Right lobe of liver (tissue), 6 donors: ENCODE data around the gene ATIC. TPM values are rescaled to one million over a fixed set of nuclear protein-coding genes. Genes with fewer than 3 reads are reported as not detected.

Source experiments
- ATAC-seq, 4 donors: fragments of 200-7000 bp; cut with Tn5 transposase; one replicate each; pipeline ENCODE4 v1.9.1; 2020; ENCODE audit warnings: mild to moderate bottlenecking in 4 of 4, moderate library complexity in 4 of 4
- DNase-seq, 3 donors: peaks; one replicate each; pipeline ENCODE4 v3.0.0-alpha.2; 2020
- H3K27ac ChIP-seq, 3 donors: fragments of 200-600 bp; one replicate each; pipeline ENCODE4 v1.8.0; 2022
- H3K27me3 ChIP-seq, 2 donors: fragments of 200-600 bp; one replicate each; pipeline ENCODE4 v1.8.0; 2022
- H3K36me3 ChIP-seq, 4 donors: fragments of 200-600 bp; sonication (generic) in 1 of 4; one replicate each; pipeline versions ENCODE4 v1.5.1 to v1.8.0; 2017 to 2022; ENCODE audit warnings: control low read depth in 1 of 4
- H3K4me1 ChIP-seq, 4 donors: fragments of 200-600 bp; sonication (generic) in 1 of 4; one replicate each; pipeline versions ENCODE4 v1.5.1 to v1.8.0; 2017 to 2022; ENCODE audit warnings: control low read depth in 1 of 4
- H3K4me3 ChIP-seq, 3 donors: fragments of 200-600 bp; one replicate each; pipeline ENCODE4 v1.8.0; 2022
- H3K9me3 ChIP-seq, 4 donors: fragments of 200-600 bp; sonication (generic) in 1 of 4; one replicate each; pipeline versions ENCODE4 v1.5.1 to v1.8.0; 2017 to 2022; ENCODE audit warnings: control low read depth in 1 of 4
- CTCF ChIP-seq, 4 donors: fragments of 200-600 bp in 3 of 4; fragments of 450-650 bp in 1 of 4; IDR thresholded peaks; one replicate each; pipeline versions ENCODE4 v1.5.1 to v1.8.0; 2016 to 2022; ENCODE audit warnings: antibody characterized with exemption in 4 of 4, mild to moderate bottlenecking in 2 of 4
- POLR2A ChIP-seq: fragments of 450-650 bp; IDR thresholded peaks from one replicate; pipeline ENCODE4 v1.6.1; 2017; ENCODE audit warnings: antibody characterized with exemption, mild to moderate bottlenecking
- WGBS: methylation state at CpG from one replicate; pipeline ENCODE4 v1.1.6; 2018; ENCODE audit warnings: low coverage, low lambda C conversion rate; ENCODE audit not compliant: insufficient coverage; ENCODE audit errors: missing lambda C conversion rate; 5-methylcytosine and 5-hydroxymethylcytosine counted together
- intact Hi-C, 2 donors: fragments of 100-400 bp; cut with DNase I; formaldehyde crosslinking; loops; one replicate each; pipeline versions ENCODE4 v1.11.2 to v1.14.1; 2022
- total RNA-seq, 6 experiments: library from RNA; depleted of rRNA in 2 of 6; stranded (reverse); fragments of >200 nt in 2 of 6; fragmentation: NEBNext Ultra II Directional in 3 of 6; extraction: Animal tissue kit (Norgen Biotek cat#: 25700) in 3 of 6; gene quantifications; one replicate each; pipeline versions ENCODE4 v1.1.0 to v1.2.4, GENCODE V29; 2016 to 2023
- donor health status: DM: no; HTN: yes; CAD: no.
- donor health status: DM: no; HTN: no; CAD: no.
- donor health status: DM: no; HTN: no; CAD: no.
- donor health status: DM: no; HTN: yes; CAD: no.
- donor health status: DM: no; HTN: yes; CAD: no.

ATIC gene
- total RNA-seq, 6 experiments from 2014 or later: 38.8 to 57.3 (median 43.0) TPM

GRCh38 chr2:215324811-215325210, 13.0 kb downstream of the ATIC start:
- ATAC-seq (no peak), DNase-seq (no peak)
- WGBS: 81% methylated on average over 6 of the region's 6 CpGs
- TF ChIP-seq POLR2A (no peak), CTCF (IDR thresholded peaks at IDR 0.05) (no peak)
- no peak overlapping the region for H3K4me3 ChIP-seq
- H3K27me3 ChIP-seq: no peaks in the 10 kb centered on the region
- no peak overlapping the region for H3K27ac ChIP-seq
- intact Hi-C loops: no loop called here
- H3K9me3 ChIP-seq: no peaks in the 10 kb centered on the region
- H3K4me1 ChIP-seq: no peaks in the 10 kb centered on the region
- peaks cover 0 to 44% (median 5%) of the 10 kb centered on the region in 4 donors for H3K36me3 ChIP-seq

GRCh38 chr2:215328066-215328465, 16.2 kb downstream of the ATIC start:
- ATAC-seq: no peak
- no peak for DNase-seq
- H3K4me3 ChIP-seq: no peak overlapping the region
- TF ChIP-seq CTCF (IDR thresholded peaks at IDR 0.05) (no peak), POLR2A (no peak)
- intact Hi-C loops: no loop called here
- no peaks in the 10 kb centered on the region for H3K4me1 ChIP-seq
- WGBS: 97% methylated on average over 4 of the region's 5 CpGs
- no peak overlapping the region for H3K27ac ChIP-seq
- H3K9me3 ChIP-seq: no peaks in the 10 kb centered on the region
- peaks cover 0 to 45% (median 12%) of the 10 kb centered on the region in 4 donors for H3K36me3 ChIP-seq
- no peaks in the 10 kb centered on the region for H3K27me3 ChIP-seq

GRCh38 chr2:215332872-215333595, 21.2 kb downstream of the ATIC start:
- WGBS: 95% methylated on average over 5 of the region's 5 CpGs
- DNase-seq: no peak
- Histone ChIP-seq H3K4me3 (no peak overlapping the region), H3K27me3 (no peaks in the 10 kb centered on the region), H3K4me1 (no peaks in the 10 kb centered on the region), H3K36me3 (peaks cover 0 to 61% (median 26%) of the 10 kb centered on the region in 4 donors), H3K9me3 (no peaks in the 10 kb centered on the region), H3K27ac (no peak overlapping the region)
- intact Hi-C loops: no loop called here
- TF ChIP-seq POLR2A (no peak), CTCF (IDR thresholded peaks at IDR 0.05) (no peak)
- ATAC-seq: no peak

GRCh38 chr2:215338883-215339679, 27.2 kb downstream of the ATIC start:
- Histone ChIP-seq H3K4me3 (no peak overlapping the region), H3K27me3 (no peaks in the 10 kb centered on the region), H3K9me3 (no peaks in the 10 kb centered on the region), H3K4me1 (no peaks in the 10 kb centered on the region), H3K36me3 (peaks cover 0 to 90% (median 32%) of the 10 kb centered on the region in 4 donors), H3K27ac (no peak overlapping the region)
- WGBS: 88% methylated on average over 5 of the region's 7 CpGs
- intact Hi-C loops: no loop called here
- no peak for TF ChIP-seq CTCF (IDR thresholded peaks at IDR 0.05)
- no peak for TF ChIP-seq POLR2A
- ATAC-seq (no peak), DNase-seq (no peak)
